ELR (cell line): ENCODE data around the gene TMEM231.

Experiments
- DNase-seq: peaks from one replicate; pipeline ENCODE4 v3.0.0-alpha.2; 2015; ENCODE audit warnings: low read depth

TMEM231 gene

DNA sequence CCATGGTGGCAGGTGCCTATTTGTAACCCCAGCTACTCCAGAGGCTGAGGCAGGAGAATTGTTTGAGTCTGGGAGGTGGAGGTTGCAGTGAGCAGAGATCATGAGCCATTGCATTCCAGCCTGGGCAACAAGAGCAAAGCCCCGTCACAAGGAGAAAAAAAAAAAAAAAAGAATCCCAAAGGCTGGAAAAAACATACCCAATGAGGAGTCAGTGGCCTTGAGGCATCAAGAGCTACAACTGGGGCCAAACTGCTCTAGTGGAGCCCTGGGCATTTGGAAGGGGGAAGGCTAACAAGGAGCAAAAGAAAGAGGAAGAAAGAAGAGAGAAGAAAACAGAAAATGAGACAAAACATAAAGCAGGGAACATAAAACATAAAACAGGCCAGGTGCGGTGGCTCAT, 67.7 kb downstream of the TMEM231 start:
- no peak for DNase-seq
